Testis (tissue), 3 donors: ENCODE measurements around the gene VSNL1. TPM values are rescaled to one million over a fixed set of nuclear protein-coding genes. Genes with fewer than 3 reads are reported as not detected.

Source experiments
- DNase-seq: peaks from one replicate; pipeline ENCODE4 v3.0.0-alpha.2; 2019
- H3K27ac ChIP-seq, 2 donors: fragments of 200-600 bp; sonication (generic); one replicate each; pipeline ENCODE4 v1.5.1; 2019
- H3K27me3 ChIP-seq: fragments of 200-600 bp; sonication (generic); one replicate; pipeline ENCODE4 v1.5.1; 2019
- H3K36me3 ChIP-seq: fragments of 200-600 bp; sonication (generic); one replicate; pipeline ENCODE4 v1.5.1; 2017; ENCODE audit warnings: low read depth; ENCODE audit errors: missing control alignments
- H3K4me1 ChIP-seq: fragments of 200-600 bp; sonication (generic); one replicate; pipeline ENCODE4 v1.5.1; 2019
- H3K4me3 ChIP-seq, 2 donors: fragments of 200-600 bp; sonication (generic); one replicate each; pipeline ENCODE4 v1.5.1; 2017 to 2019
- H3K9me3 ChIP-seq: fragments of 200-600 bp; sonication (generic); one replicate; pipeline ENCODE4 v1.5.1; 2017
- POLR2A ChIP-seq: fragments of 450-650 bp; IDR thresholded peaks from one replicate; pipeline ENCODE4 v1.6.1; 2017; ENCODE audit warnings: antibody characterized with exemption, mild to moderate bottlenecking, moderate library complexity
- WGBS, 2 donors: methylation state at CpG; one replicate each; pipeline ENCODE4 v1.1.5; 2018; 5-methylcytosine and 5-hydroxymethylcytosine counted together
- intact Hi-C: fragments of 100-400 bp; cut with DNase I; formaldehyde crosslinking; loops from one replicate; pipeline ENCODE4 v1.15.1; 2023; ENCODE audit warnings: low total_unique reads
- polyA plus RNA-seq: library from polyadenylated mRNA; stranded (reverse); fragments of 350-450 nt; fragmentation: Illumina TruSeq; extraction: RNeasy Lipid Tissue Mini Kit (QIAGEN cat#74804); gene quantifications from one replicate; pipeline ENCODE4 v1.2.3, GENCODE V29; 2014; ENCODE audit warnings: low read depth, low replicate concordance; ENCODE audit not compliant: insufficient read depth
- total RNA-seq, 2 donors: library from RNA; depleted of rRNA; stranded (reverse); fragments of >200 nt; gene quantifications; one replicate each; pipeline ENCODE4 v1.2.3, GENCODE V29; 2016
- TF ChIP-seq, protein P1 (sequence below), 3 experiments: fragments of 450-650 bp in 2 of 3; fragments of 200-600 bp in 1 of 3; sonication (generic) in 1 of 3; IDR thresholded peaks; one replicate each; pipeline ENCODE4 v1.5.1; 2016 to 2019; ENCODE audit warnings: antibody characterized with exemption in 3 of 3, mild to moderate bottlenecking in 2 of 3, moderate library complexity in 1 of 3

The VSNL1 gene
- total and polyA plus RNA-seq, 3 donors from 2014 or later = 0.46 to 1.8 (median 1.4) TPM

DNA sequence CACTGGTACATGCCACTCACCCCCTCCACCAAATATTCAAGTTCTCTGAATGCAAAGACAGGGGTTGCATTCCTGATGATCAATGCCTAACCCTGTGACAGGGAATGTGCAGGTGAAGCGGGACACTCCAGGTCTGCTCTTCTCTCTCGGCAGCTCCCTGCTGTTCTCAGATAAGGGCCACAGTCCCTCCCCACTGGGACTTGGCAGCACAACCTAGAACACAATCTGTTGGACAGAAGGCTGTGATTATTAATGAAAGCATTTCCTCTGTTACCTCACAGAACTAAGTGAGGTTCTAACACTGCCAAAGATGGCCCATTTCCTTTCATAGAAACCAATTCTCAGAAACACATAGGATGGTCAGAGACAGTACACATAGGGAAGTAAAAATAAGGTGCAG, 42.7 kb downstream of the VSNL1 start:
- 40 to 47% methylated on average over 2 of the region's 2 CpGs for WGBS, 2 donors
- no peaks in the 10 kb centered on the region for H3K4me1 ChIP-seq
- intact Hi-C loops = no loop called here
- no peaks in the 10 kb centered on the region for H3K27me3 ChIP-seq
- no peak overlapping the region for H3K4me3 ChIP-seq
- no peak for TF ChIP-seq POLR2A
- TF ChIP-seq, protein P1, sequence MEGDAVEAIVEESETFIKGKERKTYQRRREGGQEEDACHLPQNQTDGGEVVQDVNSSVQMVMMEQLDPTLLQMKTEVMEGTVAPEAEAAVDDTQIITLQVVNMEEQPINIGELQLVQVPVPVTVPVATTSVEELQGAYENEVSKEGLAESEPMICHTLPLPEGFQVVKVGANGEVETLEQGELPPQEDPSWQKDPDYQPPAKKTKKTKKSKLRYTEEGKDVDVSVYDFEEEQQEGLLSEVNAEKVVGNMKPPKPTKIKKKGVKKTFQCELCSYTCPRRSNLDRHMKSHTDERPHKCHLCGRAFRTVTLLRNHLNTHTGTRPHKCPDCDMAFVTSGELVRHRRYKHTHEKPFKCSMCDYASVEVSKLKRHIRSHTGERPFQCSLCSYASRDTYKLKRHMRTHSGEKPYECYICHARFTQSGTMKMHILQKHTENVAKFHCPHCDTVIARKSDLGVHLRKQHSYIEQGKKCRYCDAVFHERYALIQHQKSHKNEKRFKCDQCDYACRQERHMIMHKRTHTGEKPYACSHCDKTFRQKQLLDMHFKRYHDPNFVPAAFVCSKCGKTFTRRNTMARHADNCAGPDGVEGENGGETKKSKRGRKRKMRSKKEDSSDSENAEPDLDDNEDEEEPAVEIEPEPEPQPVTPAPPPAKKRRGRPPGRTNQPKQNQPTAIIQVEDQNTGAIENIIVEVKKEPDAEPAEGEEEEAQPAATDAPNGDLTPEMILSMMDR (IDR thresholded peaks at IDR 0.05) = no peak
- no peak overlapping the region for H3K27ac ChIP-seq
- H3K36me3 ChIP-seq = no peaks in the 10 kb centered on the region
- H3K9me3 ChIP-seq = no peaks in the 10 kb centered on the region
- DNase-seq = peak; percentile 46

DNA sequence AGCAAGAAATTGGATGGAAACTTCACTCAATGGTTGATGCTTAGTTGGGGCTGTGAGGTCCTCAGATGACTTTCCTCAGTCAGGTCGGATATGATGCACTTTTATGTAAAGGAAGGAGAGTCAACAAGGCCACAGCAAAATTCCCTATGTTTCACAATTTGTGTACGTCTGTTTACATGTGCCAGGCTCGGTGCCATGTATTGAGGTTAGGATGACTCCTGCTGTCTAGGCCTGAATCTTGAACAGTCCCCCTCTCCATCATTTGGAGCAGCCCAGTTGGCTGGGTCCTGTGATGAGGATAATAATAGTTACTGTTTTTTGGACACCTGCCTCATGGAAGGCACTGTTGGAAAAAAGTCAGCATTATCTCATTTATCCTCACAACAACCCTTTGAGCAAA, 43.1 kb downstream of the VSNL1 start:
- Histone ChIP-seq H3K36me3 (no peaks in the 10 kb centered on the region), H3K9me3 (no peaks in the 10 kb centered on the region), H3K27me3 (no peaks in the 10 kb centered on the region), H3K4me3 (no peak overlapping the region), H3K4me1 (no peaks in the 10 kb centered on the region), H3K27ac (no peak overlapping the region)
- 82 to 87% methylated on average over 3 of the region's 3 CpGs for WGBS, 2 donors
- no peak for DNase-seq
- TF ChIP-seq POLR2A = no peak
- TF ChIP-seq, protein P1 (IDR thresholded peaks at IDR 0.05) = no peak
- intact Hi-C loops = no loop called here

DNA sequence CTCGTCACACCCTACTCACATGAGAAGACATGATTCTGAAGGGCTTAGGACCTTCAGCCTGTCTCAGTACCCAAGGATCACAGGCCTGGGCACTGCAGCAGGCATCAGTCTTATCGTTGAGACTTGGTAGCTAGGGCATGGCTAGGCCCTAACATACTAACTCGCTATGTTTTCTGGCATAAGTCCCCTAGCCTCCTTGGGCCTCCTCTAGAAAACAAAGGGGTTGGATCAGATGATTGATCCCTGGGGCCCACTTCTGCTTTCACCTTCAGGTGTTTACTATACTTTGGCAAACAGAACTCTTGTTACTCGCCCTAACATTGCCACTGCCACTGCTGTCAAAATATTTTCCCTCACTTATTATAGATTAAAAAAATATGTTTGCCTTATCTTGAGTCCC, 44.2 kb downstream of the VSNL1 start:
- Histone ChIP-seq H3K36me3 (no peaks in the 10 kb centered on the region), H3K4me1 (no peaks in the 10 kb centered on the region), H3K4me3 (no peak overlapping the region), H3K9me3 (no peaks in the 10 kb centered on the region), H3K27me3 (no peaks in the 10 kb centered on the region), H3K27ac (no peak overlapping the region)
- TF ChIP-seq POLR2A = no peak
- TF ChIP-seq, protein P1 (IDR thresholded peaks at IDR 0.05) = no peak
- DNase-seq = no peak
- intact Hi-C loops = no loop called here
- WGBS, 2 donors = 89 to 93% methylated on average over 3 to 4 of the region's 4 CpGs

DNA sequence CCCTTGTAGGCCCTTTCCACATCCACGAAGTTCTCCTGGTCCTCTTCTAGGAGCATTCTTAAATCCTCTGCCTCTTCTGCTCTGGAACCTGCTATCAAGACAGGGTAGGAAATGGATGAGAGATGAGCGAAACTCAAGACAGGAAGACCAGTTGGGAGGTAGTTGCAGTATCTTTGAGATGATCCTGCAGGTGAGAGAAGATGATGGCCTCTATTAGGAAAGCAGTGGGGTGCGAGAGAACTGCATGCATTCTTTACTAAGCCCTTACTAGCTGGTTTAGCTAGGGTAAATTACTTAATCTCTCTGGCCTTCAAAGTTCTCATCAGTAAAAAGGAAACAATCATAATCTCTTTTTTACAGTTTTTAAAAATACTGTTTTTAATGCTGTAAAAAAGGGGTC, 47.0 kb downstream of the VSNL1 start:
- no peaks in the 10 kb centered on the region for H3K4me1 ChIP-seq
- TF ChIP-seq, protein P1 (IDR thresholded peaks at IDR 0.05) = no peak
- TF ChIP-seq POLR2A = no peak
- WGBS, 2 donors = 75 to 90% methylated on average over 3 of the region's 3 CpGs

DNA sequence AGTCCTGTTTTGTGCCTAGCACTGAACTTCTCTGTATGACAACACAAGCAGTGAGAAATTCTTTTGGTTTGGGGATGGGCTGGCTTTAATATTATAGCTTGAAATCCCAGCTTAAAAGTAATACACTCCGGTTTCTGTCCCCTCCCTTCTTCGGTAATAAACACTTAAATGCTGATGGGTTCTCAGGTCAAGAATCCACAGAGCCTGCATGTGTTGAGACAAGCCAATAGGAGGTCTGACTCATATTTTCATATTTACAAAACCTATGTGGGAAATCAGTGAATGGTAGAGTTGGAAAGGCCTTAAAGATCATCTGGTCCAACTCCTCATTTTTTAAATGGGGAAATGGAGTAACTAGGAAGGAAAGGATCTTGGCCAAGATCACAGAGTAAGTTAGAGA, 47.5 kb downstream of the VSNL1 start:
- no peak for DNase-seq
- intact Hi-C loops = no loop called here

More for the DNA sequence above, 47.0 kb downstream of the VSNL1 start:
- H3K9me3 ChIP-seq = no peaks in the 10 kb centered on the region
- no peaks in the 10 kb centered on the region for H3K36me3 ChIP-seq
- H3K4me3 ChIP-seq = no peak overlapping the region
- no peaks in the 10 kb centered on the region for H3K27me3 ChIP-seq
- intact Hi-C loops = no loop called here
- DNase-seq = no peak
- H3K27ac ChIP-seq = no peak overlapping the region

More for the DNA sequence above, 47.5 kb downstream of the VSNL1 start:
- Histone ChIP-seq H3K27ac (no peak overlapping the region), H3K36me3 (no peaks in the 10 kb centered on the region), H3K9me3 (no peaks in the 10 kb centered on the region), H3K4me3 (no peak overlapping the region), H3K27me3 (no peaks in the 10 kb centered on the region), H3K4me1 (no peaks in the 10 kb centered on the region)
- TF ChIP-seq POLR2A = no peak
- TF ChIP-seq, protein P1 (IDR thresholded peaks at IDR 0.05) = no peak
- 77 to 79% methylated on average over 2 of the region's 2 CpGs for WGBS, 2 donors
